Choroid plexus epithelial cell (primary cell): ENCODE results near the gene GRIN2D.

Source experiments
- DNase-seq: peaks from one replicate; pipeline ENCODE4 v3.0.0-alpha.2; 2010; ENCODE audit warnings: low read depth
- H3K4me3 ChIP-seq: 2 replicates; pipeline ENCODE4 v1.5.1; 2011; ENCODE audit warnings: low read depth, mild to moderate bottlenecking, control low read depth, low read length, moderate library complexity
- CTCF ChIP-seq: conservative IDR thresholded peaks from 2 replicates; pipeline ENCODE4 v1.5.1; 2011; ENCODE audit warnings: low read depth, mild to moderate bottlenecking, control low read depth, inconsistent platforms, low read length, moderate library complexity

GRIN2D gene

GRCh38 chr19:48418317-48419064 is 25.0 kb downstream of the GRIN2D start:
- no peak overlapping the region for H3K4me3 ChIP-seq

GRCh38 chr19:48419158-48419920 is 25.9 kb downstream of the GRIN2D start:
- TF ChIP-seq CTCF = no peak
- DNase-seq = peak; percentile 57
- H3K4me3 ChIP-seq = no peak overlapping the region

More at GRCh38 chr19:48418317-48419064, 25.0 kb downstream of the GRIN2D start:
- DNase-seq = no peak
- peak; percentile 28 for TF ChIP-seq CTCF

GRCh38 chr19:48421548-48421947 is 28.1 kb downstream of the GRIN2D start:
- H3K4me3 ChIP-seq = no peak overlapping the region
- DNase-seq = no peak
- no peak for TF ChIP-seq CTCF

- TF ChIP-seq CTCF = no peak
- DNase-seq = peak; percentile 62
- peak overlapping the region; percentile 28 for H3K4me3 ChIP-seq
Measured at GRCh38 chr19:48424694-48425219, 31.3 kb downstream of the GRIN2D start.

GRCh38 chr19:48428670-48429069 is 35.2 kb downstream of the GRIN2D start:
- no peak for DNase-seq
- no peak for TF ChIP-seq CTCF
- no peak overlapping the region for H3K4me3 ChIP-seq

GRCh38 chr19:48433337-48433736 is 39.9 kb downstream of the GRIN2D start:
- TF ChIP-seq CTCF = no peak
- DNase-seq = no peak
- H3K4me3 ChIP-seq = no peak overlapping the region
